GM13976 (cell line): ENCODE data around the gene GJA5.
"Not testable (repeated sequence)": the region's sequence is repeated elsewhere in the genome, so short reads cannot be mapped to it uniquely, and the experiment has no call there.

Experiments
- DNase-seq: peaks from one replicate; pipeline ENCODE4 v3.0.0; 2012; ENCODE audit warnings: low spot score
- CTCF ChIP-seq: IDR thresholded peaks from 2 replicates; pipeline ENCODE4 v1.5.1; 2012; ENCODE audit warnings: borderline replicate concordance, mild to moderate bottlenecking; ENCODE audit not compliant: insufficient read depth; ENCODE audit errors: extremely low read depth, missing control alignments, control extremely low read depth
- in situ Hi-C: fragments of 300-500 bp; cut with MboI; formaldehyde crosslinking; loops from one replicate; pipeline ENCODE4 v1.12.0; 2022; ENCODE audit warnings: low sequenced_read_pairs, mixed read lengths, inconsistent platforms; ENCODE audit not compliant: unreplicated experiment

The GJA5 gene

DNA sequence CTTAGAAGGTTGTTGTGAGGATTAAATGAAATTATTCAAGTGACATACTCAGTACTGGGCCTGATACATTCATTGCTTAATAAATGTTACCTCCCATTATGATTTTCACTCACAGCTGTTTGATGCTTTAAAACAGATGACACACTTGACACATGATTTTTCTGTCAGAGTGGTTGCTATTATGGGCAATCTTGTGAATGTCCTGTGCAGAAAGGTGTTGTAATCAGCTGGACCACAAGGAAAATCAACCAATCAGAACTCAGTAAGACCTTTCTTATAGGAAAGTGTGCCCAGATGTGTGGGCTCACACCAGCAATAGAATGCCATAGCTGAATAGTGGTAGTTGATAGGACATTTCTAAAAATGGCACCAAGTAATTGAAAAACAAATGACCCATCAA lies 23.5 kb downstream of the GJA5 start:
- DNase-seq, result no peak
- in situ Hi-C loops, result no loop called here
- TF ChIP-seq CTCF, result no peak

DNA sequence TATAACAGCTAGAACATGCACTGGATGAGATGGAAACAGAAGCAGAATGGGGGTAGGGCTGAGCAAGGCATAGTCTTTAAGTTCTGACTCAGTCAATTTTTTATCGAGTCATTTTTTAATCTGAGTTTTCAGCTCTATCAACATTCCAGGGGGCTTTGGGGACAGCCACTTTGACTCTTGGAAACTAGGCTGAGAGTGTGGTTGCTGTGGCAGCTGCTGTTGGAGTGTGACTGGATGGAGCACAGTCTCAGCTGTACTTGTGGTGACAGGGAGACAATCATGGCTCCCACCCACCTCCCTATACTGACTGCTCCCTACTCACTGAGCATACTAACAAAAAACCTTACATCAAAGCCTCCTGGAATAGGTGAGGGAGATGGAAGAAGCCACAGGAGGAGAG lies 25.0 kb downstream of the GJA5 start:
- DNase-seq, result no peak
- no peak for TF ChIP-seq CTCF
- in situ Hi-C loops, result no loop called here

GRCh38 chr1:147734291-147734841 lies 26.0 kb downstream of the GJA5 start:
- in situ Hi-C loops, result not testable (repeated sequence)

GRCh38 chr1:147729315-147729714 lies 31.1 kb downstream of the GJA5 start:
- in situ Hi-C loops, result no loop called here
- no peak for DNase-seq
- TF ChIP-seq CTCF, result no peak

More at GRCh38 chr1:147734291-147734841, 26.0 kb downstream of the GJA5 start:
- DNase-seq, result not testable (repeated sequence)

DNA sequence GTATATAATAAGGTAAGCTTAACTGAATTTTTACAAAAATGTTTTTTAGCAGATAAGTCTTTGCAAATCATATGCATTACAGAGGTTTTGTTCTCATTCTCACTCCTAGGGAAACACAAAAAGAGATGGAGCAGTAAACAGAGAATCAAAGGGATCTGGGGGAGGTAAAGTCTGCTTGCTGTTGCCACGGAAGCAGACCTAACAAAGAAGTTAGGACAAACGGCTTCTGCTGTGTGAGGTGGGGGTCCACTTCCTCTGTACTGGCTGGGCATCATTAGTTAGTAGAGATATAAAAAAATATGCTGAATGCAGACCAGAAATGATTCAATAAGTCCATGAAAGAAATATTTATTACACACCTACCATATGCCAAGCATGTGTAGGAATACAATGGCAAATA lies 34.2 kb downstream of the GJA5 start:
- in situ Hi-C loops, result no loop called here
- TF ChIP-seq CTCF, result no peak
- no peak for DNase-seq

GRCh38 chr1:147725685-147726084 lies 34.7 kb downstream of the GJA5 start:
- no peak for TF ChIP-seq CTCF
- in situ Hi-C loops, result no loop called here
- no peak for DNase-seq

DNA sequence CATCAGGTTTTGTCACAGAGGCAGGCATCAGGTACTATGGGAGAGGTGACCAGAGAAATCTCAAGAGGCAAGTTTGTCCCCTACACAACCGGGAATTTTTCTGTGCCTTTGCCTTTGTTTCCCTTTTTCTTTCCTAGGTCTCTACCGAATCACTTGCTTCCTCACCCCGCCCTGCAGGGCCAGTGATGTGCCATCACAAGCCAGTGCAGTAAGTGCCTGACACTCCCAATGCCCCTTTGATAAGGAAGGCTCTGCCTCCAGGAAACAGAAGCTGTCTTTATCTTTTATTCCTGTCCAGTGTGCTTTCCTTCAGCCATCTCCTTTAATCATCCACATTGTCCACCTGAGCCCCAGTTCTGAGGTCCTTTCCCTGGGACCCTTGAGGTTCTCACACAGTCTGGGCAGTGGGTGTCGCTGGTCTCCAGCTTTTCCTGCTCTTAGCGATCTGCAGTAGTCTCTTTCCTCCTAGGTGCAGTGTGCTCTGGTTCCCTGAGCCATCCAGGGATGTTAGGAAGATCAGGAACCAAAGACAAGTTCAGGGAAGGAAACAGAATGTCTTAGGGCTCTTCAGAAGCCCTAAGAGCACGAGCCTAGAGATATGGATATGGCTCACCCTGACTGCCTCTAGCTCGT lies 36.6 kb downstream of the GJA5 start:
- in situ Hi-C loops, result no loop called here
- peak; percentile 20 for TF ChIP-seq CTCF

More for the DNA sequence above, 36.6 kb downstream of the GJA5 start:
- DNase-seq, result no peak
